HFFc6 (cell line): Measurements from ENCODE around the gene NUAK1. TPM values are rescaled to one million over a fixed set of nuclear protein-coding genes. Genes with fewer than 3 reads are reported as not detected.

ENCODE experiments used
- DNase-seq: peaks from one replicate; pipeline ENCODE4 v3.0.0-alpha.2; 2018
- H3K27ac Mint-ChIP-seq: 2 replicates; pipeline ENCODE4 v1.8.0; 2020; ENCODE audit warnings: mild to moderate bottlenecking, mixed read lengths
- H3K27me3 Mint-ChIP-seq: 2 replicates; pipeline ENCODE4 v1.8.0; 2021; ENCODE audit warnings: mild to moderate bottlenecking, moderate library complexity, mixed read lengths; ENCODE audit not compliant: insufficient read depth
- H3K36me3 Mint-ChIP-seq: 2 replicates; pipeline ENCODE4 v1.8.0; 2021; ENCODE audit warnings: low read depth, mixed read lengths
- H3K4me1 Mint-ChIP-seq: 2 replicates; pipeline ENCODE4 v1.8.0; 2020; ENCODE audit warnings: low read depth, mixed read lengths
- H3K4me3 Mint-ChIP-seq: 2 replicates; pipeline ENCODE4 v1.8.0; 2020; ENCODE audit warnings: mild to moderate bottlenecking, moderate library complexity, mixed read lengths
- H3K9me3 Mint-ChIP-seq: 2 replicates; pipeline ENCODE4 v1.8.0; 2020; ENCODE audit warnings: mild to moderate bottlenecking, mixed read lengths
- total RNA-seq, 6 experiments: library from RNA; stranded (reverse); fragmentation: NEBNext Ultra II Directional; extraction: Animal tissue kit (Norgen Biotek cat#: 25700); gene quantifications; 2 replicates in 1 of 6; 3 replicates in 5 of 6; pipeline ENCODE4 v1.2.3, GENCODE V29; 2021
- TF ChIP-seq, protein P1 (sequence below): fragments of 200-600 bp; sonication (generic); IDR thresholded peaks from 2 replicates; pipeline ENCODE4 v1.5.0; 2021; ENCODE audit warnings: antibody characterized with exemption, mild to moderate bottlenecking

The NUAK1 gene
- total RNA-seq, 6 experiments from 2014 or later, result 11.0 to 37.3 (median 14.1) TPM

DNA sequence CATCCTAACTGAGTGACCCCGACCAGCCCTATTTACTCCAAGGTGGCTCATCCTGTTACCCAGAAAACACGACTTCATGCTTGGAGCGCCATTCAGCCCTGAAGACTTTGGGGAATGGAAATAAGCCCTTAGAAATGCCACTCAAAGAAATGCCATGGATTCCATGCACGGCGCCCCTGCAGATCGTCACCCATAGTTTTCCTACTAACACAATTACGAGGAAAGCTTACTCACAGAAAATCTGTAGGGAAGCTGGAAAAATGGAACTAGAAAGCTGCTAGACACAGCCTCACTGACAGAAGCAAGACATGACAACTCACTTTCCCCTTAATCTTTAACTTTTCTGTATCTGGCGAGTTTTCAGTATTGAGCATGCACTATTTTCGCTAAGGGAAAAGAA is 19.5 kb downstream of the NUAK1 start:
- H3K27ac Mint-ChIP-seq, result peak overlapping the region; percentile 69; the same call in 1 of the 2 replicates
- no peaks in the 10 kb centered on the region for H3K27me3 Mint-ChIP-seq
- peak overlapping the region; percentile 36; the same call in 1 of the 2 replicates for H3K4me3 Mint-ChIP-seq
- TF ChIP-seq, protein P1, sequence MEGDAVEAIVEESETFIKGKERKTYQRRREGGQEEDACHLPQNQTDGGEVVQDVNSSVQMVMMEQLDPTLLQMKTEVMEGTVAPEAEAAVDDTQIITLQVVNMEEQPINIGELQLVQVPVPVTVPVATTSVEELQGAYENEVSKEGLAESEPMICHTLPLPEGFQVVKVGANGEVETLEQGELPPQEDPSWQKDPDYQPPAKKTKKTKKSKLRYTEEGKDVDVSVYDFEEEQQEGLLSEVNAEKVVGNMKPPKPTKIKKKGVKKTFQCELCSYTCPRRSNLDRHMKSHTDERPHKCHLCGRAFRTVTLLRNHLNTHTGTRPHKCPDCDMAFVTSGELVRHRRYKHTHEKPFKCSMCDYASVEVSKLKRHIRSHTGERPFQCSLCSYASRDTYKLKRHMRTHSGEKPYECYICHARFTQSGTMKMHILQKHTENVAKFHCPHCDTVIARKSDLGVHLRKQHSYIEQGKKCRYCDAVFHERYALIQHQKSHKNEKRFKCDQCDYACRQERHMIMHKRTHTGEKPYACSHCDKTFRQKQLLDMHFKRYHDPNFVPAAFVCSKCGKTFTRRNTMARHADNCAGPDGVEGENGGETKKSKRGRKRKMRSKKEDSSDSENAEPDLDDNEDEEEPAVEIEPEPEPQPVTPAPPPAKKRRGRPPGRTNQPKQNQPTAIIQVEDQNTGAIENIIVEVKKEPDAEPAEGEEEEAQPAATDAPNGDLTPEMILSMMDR, result no peak
- H3K9me3 Mint-ChIP-seq, result no peaks in the 10 kb centered on the region
- peaks cover 4% of the 10 kb centered on the region for H3K36me3 Mint-ChIP-seq
- H3K4me1 Mint-ChIP-seq, result peaks cover 83% of the 10 kb centered on the region
- peak; percentile 22 for DNase-seq

DNA sequence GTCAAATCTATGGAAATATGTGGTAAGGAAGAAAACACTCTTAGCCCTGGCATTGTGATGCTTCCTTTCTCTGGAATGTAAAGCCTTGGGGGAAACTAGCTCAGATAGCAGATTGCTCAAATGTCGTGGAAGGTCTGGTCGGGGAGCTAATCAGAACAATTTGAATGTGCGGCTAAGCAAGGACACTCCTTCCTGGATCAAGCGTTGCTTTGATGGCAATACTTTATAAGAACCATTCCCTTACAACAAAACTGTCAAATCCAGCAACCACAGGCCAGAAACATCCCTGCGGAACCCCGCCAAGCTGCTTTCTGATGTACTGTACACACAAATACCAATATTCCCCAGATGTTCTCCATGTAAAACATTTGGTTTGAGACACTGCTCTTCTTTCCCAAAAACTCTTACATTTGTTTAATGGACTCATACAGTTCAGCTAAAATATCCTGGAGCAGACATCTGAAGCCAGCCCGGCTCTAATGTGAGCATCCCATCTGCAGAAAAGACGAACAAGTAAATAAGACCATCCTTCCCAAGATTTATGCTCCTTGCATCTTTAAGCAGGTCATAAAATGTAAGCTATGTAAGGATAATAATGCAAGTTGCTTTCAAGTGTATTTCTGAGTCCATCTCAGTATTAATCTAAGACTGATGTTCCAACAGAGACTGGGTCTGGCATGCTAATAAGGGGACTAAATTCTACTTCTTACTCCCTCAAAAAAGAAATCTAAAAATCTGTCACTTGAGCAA is 20.2 kb downstream of the NUAK1 start:
- Mint-ChIP-seq H3K27ac (peak overlapping the region; percentile 69; the same call in 1 of the 2 replicates), H3K27me3 (no peaks in the 10 kb centered on the region), H3K4me1 (peaks cover 83% of the 10 kb centered on the region), H3K9me3 (no peaks in the 10 kb centered on the region), H3K4me3 (peak overlapping the region; percentile 13; the same call in 1 of the 2 replicates), H3K36me3 (peaks cover 4% of the 10 kb centered on the region)
- TF ChIP-seq, protein P1, result no peak
- DNase-seq, result peak; percentile 30

DNA sequence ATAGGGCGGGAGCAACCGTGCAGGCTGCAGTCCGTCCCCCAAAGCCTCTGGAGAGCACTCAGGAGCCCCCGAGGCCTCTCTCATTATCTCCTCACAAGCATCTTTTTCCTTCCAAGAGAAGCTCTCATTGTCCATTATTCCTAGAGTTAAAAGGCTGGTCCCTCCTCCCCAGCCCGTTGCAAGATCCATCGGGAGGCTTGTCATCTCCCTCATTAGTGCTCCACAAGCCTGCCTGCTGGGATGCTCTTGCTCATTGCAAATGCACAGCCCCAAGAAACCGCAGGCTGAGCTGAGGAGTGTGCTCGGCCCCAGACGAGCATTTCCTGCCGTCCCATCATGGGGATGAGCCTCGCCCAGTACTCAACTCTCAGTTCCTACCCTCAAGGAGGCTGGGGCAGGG is 23.3 kb downstream of the NUAK1 start:
- H3K27ac Mint-ChIP-seq, result peak overlapping the region; percentile 9; the same call in 1 of the 2 replicates
- no peaks in the 10 kb centered on the region for H3K9me3 Mint-ChIP-seq
- no peak for DNase-seq
- no peaks in the 10 kb centered on the region for H3K27me3 Mint-ChIP-seq
- H3K4me1 Mint-ChIP-seq, result peaks cover 85% of the 10 kb centered on the region
- no peaks in the 10 kb centered on the region; the same call in 1 of the 2 replicates for H3K36me3 Mint-ChIP-seq
- TF ChIP-seq, protein P1, result no peak
- H3K4me3 Mint-ChIP-seq, result peak overlapping the region; percentile 31; the same call in 1 of the 2 replicates

DNA sequence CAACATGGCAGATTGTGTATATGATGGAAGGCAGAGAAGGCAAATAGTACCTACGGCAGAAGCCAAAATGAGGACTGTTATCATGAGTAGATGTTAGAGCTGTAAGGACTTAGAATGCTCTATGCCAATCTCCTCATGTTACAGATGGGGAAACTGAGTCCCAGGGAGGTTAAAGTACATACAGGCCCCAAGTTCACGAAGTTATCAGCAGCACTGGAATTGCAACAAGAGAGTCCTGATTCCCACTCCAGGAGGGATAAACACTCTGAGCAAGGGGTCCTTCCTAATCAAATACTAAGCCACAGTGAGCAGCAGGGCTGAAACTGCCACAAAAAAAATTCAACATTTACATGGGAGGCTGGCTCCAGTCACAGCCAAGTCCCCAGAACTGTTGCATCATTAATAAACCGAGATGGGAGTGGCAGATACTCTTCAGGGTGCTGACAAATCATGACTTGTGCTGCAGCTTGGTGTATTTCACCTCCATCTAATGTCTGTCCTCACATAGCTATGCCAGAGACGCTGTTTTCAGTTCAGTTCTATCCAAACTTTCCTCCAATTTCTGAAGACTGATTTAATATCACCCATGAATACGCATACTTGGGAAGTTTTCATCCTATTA is 24.2 kb downstream of the NUAK1 start:
- Mint-ChIP-seq H3K9me3 (no peaks in the 10 kb centered on the region), H3K27me3 (no peaks in the 10 kb centered on the region), H3K27ac (peak overlapping the region; percentile 54), H3K36me3 (no peaks in the 10 kb centered on the region; the same call in 1 of the 2 replicates), H3K4me3 (no peak overlapping the region; the same call in 1 of the 2 replicates), H3K4me1 (peaks cover 87% of the 10 kb centered on the region)
- TF ChIP-seq, protein P1, result no peak
- peak; percentile 43 for DNase-seq

DNA sequence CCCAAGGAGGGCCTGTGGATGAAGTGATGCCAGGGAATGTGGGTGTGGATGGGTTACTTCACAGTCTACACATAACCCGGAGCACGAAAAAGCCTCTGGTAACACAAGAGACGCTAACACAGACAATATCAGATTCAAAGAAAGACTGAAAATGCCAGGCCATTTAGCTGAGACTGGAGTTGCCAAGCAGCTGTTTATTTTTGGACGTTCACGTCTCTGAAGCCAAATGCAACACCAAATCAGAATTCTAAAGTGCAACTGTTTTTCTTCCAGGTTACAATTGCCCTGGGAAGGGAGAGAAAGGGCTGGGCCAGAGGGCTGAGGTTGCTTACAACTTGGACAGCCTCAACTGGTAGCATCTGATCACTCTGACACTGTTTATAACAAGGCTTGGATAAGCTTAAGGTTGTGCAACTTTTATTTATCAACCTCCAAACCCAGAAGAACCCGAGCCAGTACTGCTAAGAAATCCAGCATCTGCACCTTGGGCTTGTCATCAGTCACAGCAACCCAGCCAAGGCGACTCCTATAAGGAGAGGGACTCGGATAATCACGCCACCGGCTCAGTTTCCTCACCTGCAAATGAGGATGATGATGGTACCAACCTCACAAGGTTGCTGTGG is 24.8 kb downstream of the NUAK1 start:
- Mint-ChIP-seq H3K27ac (peak overlapping the region; percentile 54), H3K36me3 (no peaks in the 10 kb centered on the region; the same call in 1 of the 2 replicates), H3K4me3 (peak overlapping the region; percentile 44), H3K9me3 (no peaks in the 10 kb centered on the region), H3K27me3 (no peaks in the 10 kb centered on the region), H3K4me1 (peaks cover 87% of the 10 kb centered on the region)
- DNase-seq, result no peak
- TF ChIP-seq, protein P1, result no peak
